Calu3 (cell line): ENCODE results near the gene RXFP2. TPM values are rescaled to one million over a fixed set of nuclear protein-coding genes. Genes with fewer than 3 reads are reported as not detected.

Source experiments
- BruUV-seq: library from RNA; stranded (reverse); fragments of 400-500 nt; replicated peaks from 2 replicates; lab custom pipeline; 2021; lab: Mats Ljungman, UMichigan
- CTCF ChIA-PET: fragments of 300-600 bp; sonication (Branson Sonifier 250); formaldehyde crosslinking; loops from one replicate; lab custom pipeline; 2022; ENCODE audit warnings: antibody characterized with exemption; lab: Charles Lee
- DNase-seq: peaks from one replicate; pipeline ENCODE4 v3.0.0; 2022
- H3K27ac Mint-ChIP-seq: one replicate; pipeline ENCODE4 v1.8.0; 2022; ENCODE audit warnings: mixed read lengths; ENCODE audit not compliant: unreplicated experiment
- H3K27me3 Mint-ChIP-seq: one replicate; pipeline ENCODE4 v1.8.0; 2022; ENCODE audit warnings: mixed read lengths; ENCODE audit not compliant: unreplicated experiment
- H3K36me3 Mint-ChIP-seq: one replicate; pipeline ENCODE4 v1.8.0; 2022; ENCODE audit warnings: mild to moderate bottlenecking, moderate library complexity, mixed read lengths; ENCODE audit not compliant: insufficient read depth, unreplicated experiment
- H3K4me1 Mint-ChIP-seq: one replicate; pipeline ENCODE4 v1.8.0; 2022; ENCODE audit warnings: mild to moderate bottlenecking, low read depth, mixed read lengths; ENCODE audit not compliant: unreplicated experiment
- H3K4me3 Mint-ChIP-seq: one replicate; pipeline ENCODE4 v1.8.0; 2022; ENCODE audit warnings: mild to moderate bottlenecking, low read depth, moderate library complexity, mixed read lengths; ENCODE audit not compliant: unreplicated experiment
- H3K9me3 Mint-ChIP-seq: one replicate; pipeline ENCODE4 v1.8.0; 2022; ENCODE audit warnings: low read depth, mixed read lengths; ENCODE audit not compliant: unreplicated experiment
- CTCF ChIP-seq: fragments of 200-600 bp; IDR thresholded peaks from one replicate; pipeline ENCODE4 v1.8.0; 2022; ENCODE audit warnings: antibody characterized with exemption; ENCODE audit not compliant: unreplicated experiment
- intact Hi-C: fragments of 100-400 bp; cut with micrococcal nuclease; formaldehyde crosslinking; loops from one replicate; pipeline ENCODE4 v1.10.0; 2022; ENCODE audit not compliant: unreplicated experiment
- total RNA-seq: library from RNA; stranded (reverse); gene quantifications from 2 replicates; pipeline ENCODE4 v1.2.3, GENCODE V29; 2022

RXFP2 gene
- total RNA-seq, 1 experiment from 2014 or later: not detected

- Mint-ChIP-seq H3K36me3 (no peaks in the 10 kb centered on the region), H3K27ac (no peak overlapping the region), H3K4me3 (no peak overlapping the region), H3K4me1 (no peaks in the 10 kb centered on the region), H3K9me3 (no peaks in the 10 kb centered on the region), H3K27me3 (peaks cover 2% of the 10 kb centered on the region)
- CTCF ChIA-PET: interaction anchor here (0.7 kb wide), 1 partner anchor 615 kb away, joined by 3 read pairs; no protein-coding TSS in a partner anchor
- no peak for TF ChIP-seq CTCF
- no TSS peak for BruUV-seq
- intact Hi-C loops: no loop called here
- DNase-seq: no peak
Observed at GRCh38 chr13:31706105-31706504, 33.2 kb upstream of the RXFP2 start.

- no TSS peak for BruUV-seq
- TF ChIP-seq CTCF: no peak
- H3K36me3 Mint-ChIP-seq: no peaks in the 10 kb centered on the region
- no peak overlapping the region for H3K27ac Mint-ChIP-seq
- DNase-seq: no peak
- peaks cover 20% of the 10 kb centered on the region for H3K27me3 Mint-ChIP-seq
- CTCF ChIA-PET: no interaction called here
- H3K4me1 Mint-ChIP-seq: no peaks in the 10 kb centered on the region
- H3K4me3 Mint-ChIP-seq: no peak overlapping the region
- no peaks in the 10 kb centered on the region for H3K9me3 Mint-ChIP-seq
- intact Hi-C loops: no loop called here
Observed at GRCh38 chr13:31717583-31717982, 21.7 kb upstream of the RXFP2 start.

- intact Hi-C loops: no loop called here
- no peaks in the 10 kb centered on the region for H3K9me3 Mint-ChIP-seq
- no peak overlapping the region for H3K4me3 Mint-ChIP-seq
- BruUV-seq: no TSS peak
- CTCF ChIA-PET: interaction anchor here (0.7 kb wide), 1 partner anchor 17 kb away, joined by 3 read pairs; no protein-coding TSS in a partner anchor
- no peaks in the 10 kb centered on the region for H3K36me3 Mint-ChIP-seq
- TF ChIP-seq CTCF: no peak
- DNase-seq: no peak
- H3K27me3 Mint-ChIP-seq: peaks cover 23% of the 10 kb centered on the region
- H3K27ac Mint-ChIP-seq: no peak overlapping the region
- H3K4me1 Mint-ChIP-seq: no peaks in the 10 kb centered on the region
Observed at GRCh38 chr13:31719214-31719613, 20.1 kb upstream of the RXFP2 start.

- H3K4me3 Mint-ChIP-seq: no peak overlapping the region
- no peaks in the 10 kb centered on the region for H3K36me3 Mint-ChIP-seq
- H3K4me1 Mint-ChIP-seq: no peaks in the 10 kb centered on the region
- intact Hi-C loops: no loop called here
- TF ChIP-seq CTCF: no peak
- H3K27ac Mint-ChIP-seq: no peak overlapping the region
- no TSS peak for BruUV-seq
- no peak for DNase-seq
- CTCF ChIA-PET: no interaction called here
- no peaks in the 10 kb centered on the region for H3K9me3 Mint-ChIP-seq
- H3K27me3 Mint-ChIP-seq: peaks cover 23% of the 10 kb centered on the region
Observed at GRCh38 chr13:31722673-31723072, 16.7 kb upstream of the RXFP2 start.
